Esophagus muscularis mucosa (tissue), 4 donors: ENCODE results near the gene DOCK11.

Source experiments
- CTCF ChIP-seq, 3 experiments: fragments of 200-600 bp in 2 of 3; fragments of 450-650 bp in 1 of 3; sonication (generic) in 2 of 3; IDR thresholded peaks; one replicate each; pipeline ENCODE4 v1.5.1; 2017 to 2019; ENCODE audit warnings: antibody characterized with exemption in 3 of 3, mild to moderate bottlenecking in 2 of 3, moderate library complexity in 1 of 3
- EP300 ChIP-seq: sonication (generic); formaldehyde crosslinking; IDR thresholded peaks from one replicate; pipeline ENCODE4 v1.6.1; 2017; ENCODE audit warnings: antibody characterized with exemption
- POLR2A ChIP-seq: fragments of 450-650 bp; IDR thresholded peaks from one replicate; pipeline ENCODE4 v1.6.1; 2017; ENCODE audit warnings: antibody characterized with exemption, moderate library complexity, mild to moderate bottlenecking, low read depth
- POLR2AphosphoS5 ChIP-seq, 2 donors: sonication (generic); formaldehyde crosslinking; IDR thresholded peaks; one replicate each; pipeline ENCODE4 v1.6.1; 2017; ENCODE audit warnings: antibody characterized with exemption in 2 of 2

- no peak for TF ChIP-seq CTCF (IDR thresholded peaks at IDR 0.05)
- TF ChIP-seq POLR2A: no peak
- no peak for TF ChIP-seq EP300
- TF ChIP-seq POLR2AphosphoS5 (IDR thresholded peaks at IDR 0.05): no peak
Observed at GRCh38 chrX:118570209-118570608, 74.6 kb downstream of the DOCK11 start.
